ENCODE measurements around the gene TAF1B.
A peak's percentile ranks its signal among the peaks of the same experiment; 100 is the strongest.

The TAF1B gene

DNA sequence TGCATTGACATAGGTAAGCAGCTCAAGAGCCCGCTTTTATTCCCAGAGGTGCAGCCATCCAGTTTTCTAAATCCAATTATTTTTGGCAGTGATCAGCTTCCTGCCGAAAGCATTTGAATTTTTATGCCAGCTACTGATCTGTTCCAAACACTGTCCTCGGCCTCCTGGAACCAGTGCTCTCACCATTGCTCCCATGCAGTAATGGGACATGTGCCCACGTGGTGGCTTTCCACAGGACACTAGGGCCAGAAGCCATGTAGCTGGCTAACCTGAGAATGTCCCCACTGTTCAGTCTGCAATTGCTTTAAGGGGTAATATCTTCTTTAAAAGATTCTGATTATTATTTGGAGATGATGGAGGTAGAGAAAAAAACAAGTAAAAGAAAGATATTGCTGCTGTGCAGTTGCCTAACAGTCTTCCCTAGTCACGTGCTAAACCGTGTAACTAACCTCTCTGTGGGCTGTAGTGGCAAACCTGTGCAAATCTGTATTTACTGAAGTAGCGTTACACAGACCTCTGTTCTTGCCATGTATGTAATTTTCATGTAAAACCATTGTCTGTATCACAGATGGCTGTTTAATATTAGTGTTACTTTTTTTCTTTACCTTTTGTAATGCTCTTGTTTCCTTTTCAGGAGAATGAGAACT, 121.2 kb downstream of the TAF1B start:
- DNase-seq: no peak

DNA sequence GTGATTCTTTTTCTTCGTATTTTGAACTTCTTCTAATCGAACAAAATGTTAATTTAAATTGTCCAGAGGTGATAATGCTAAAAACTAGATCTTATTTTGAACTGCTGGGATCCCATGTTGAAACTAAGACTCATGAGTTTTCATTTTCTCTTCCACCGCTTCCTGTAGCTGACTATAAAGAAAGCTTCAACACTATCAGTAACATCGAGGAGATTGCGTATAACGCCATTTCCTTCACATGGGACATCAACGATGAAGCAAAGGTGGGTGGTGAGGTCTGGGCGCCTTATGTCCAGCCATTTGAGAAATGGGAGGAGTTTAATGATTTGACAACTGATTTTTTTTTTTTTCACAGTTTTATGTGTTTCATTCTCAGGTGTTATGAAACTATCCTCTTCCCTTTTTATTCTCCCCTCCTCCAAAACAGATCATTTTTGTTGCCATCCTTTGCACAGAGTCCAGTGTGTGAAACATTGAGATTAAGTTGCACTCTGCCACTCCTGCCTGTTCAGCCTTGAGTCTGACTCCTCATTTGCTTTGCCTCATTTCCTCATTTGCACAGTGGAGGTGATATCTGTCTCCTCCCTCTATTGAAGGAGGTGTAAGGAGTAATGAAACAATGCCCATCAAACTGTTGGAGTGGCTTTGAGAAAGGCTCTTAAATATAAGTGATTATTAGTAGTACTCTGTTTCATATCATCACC, 122.0 kb downstream of the TAF1B start:
- DNase-seq: no peak

DNA sequence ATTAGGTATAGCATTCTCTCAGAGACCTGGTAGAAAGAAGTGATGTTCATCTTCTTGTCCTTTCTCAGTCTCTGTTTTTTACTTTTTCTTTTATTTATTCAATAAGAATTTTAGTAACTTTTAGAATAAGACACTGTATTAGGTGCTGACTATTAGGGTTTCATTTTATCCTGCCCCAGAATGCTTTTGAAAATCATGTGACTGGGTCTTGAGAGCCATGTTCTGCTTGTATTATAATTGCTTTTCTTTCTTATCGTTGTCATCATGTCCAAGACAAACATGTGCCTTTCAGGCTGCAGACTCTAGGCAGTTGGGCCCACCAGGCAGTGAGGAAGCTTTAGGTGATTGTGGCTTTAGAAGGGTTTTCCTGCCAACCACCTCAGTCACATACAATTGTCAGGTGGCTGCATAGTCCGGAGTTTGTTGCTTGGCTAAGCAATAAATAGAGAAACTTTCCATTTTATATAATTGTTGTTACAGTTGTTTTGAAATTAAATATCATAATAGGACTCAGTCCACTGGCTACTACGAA, 123.3 kb downstream of the TAF1B start:
- no peak for DNase-seq

DNA sequence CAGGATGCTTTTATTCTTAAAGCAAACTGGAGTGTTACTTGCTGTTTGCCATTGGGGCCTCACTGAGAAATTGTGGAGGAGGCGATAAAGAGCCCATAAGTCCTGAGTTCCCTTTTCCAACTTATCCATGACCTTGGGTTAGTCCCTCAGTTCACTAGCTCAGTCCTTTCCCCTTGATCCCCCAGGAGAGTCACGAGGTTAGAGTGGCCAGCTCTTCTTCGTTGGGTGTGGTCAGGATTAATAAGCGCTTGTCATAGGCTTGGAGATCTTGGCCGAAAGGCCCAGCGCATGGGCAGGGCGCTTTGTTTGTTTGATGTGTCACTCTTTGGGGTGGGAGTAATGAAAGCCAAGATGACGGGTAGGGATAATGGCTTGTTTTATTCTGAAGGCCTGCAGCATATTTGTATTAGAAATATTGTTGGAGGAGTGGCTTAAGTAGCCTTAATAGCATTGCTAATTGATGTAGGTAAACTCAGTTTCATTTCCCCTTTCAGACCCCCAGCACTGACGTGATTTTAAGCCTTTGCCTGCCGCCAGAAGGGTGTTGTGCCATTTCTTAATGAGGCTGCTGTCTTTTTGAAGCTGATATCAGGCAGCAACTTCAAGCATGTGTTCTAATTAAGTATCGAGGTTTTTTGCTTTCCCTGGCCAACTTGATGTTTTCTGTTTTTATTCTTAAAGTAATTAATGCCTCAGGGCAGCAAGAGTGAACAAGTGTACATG, 123.9 kb downstream of the TAF1B start:
- no peak for DNase-seq

DNA sequence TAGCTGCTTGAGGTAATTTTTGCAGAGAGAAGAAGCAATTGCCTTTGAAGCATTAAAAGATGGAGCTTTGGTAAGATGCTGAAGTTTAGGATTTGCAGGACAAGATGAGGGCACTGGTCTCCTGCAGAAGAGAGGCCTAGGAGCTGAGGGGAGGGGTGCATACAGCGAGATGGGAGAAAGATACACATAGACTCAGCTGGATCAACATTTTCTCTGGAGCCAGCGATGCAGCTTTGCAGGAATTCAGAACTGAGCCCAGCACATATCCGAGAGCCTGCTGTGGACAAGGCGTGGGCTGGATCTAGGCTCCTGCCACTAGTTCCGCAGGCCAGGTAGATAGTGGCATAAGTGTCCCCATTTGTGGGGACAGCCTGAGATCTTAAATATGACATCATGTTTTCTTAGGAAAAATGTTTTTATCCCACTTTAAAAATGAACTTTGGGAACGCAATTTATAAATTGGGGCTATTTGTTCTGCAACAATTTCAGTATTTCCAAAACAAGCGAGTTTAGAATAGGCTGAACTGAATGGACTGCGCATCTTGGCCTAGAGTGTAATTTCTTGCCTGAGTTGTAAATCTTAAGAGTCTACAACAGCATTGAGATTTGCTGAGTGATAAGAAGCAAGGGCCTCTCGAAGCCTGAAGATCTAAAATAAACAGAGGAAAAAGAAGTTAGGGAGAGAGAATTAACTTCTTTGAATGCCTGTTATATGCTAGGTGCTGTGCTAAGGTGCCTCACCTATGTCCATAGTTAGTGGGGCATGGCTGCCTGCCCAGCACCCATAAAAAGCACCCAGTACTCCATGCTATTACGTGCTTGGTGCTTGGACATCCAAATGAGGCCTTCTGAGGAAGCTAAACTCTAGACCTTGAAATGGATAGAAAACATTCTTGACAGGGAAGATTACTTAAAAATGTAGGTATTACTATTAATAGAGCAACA, 125.6 kb downstream of the TAF1B start:
- DNase-seq: no peak

DNA sequence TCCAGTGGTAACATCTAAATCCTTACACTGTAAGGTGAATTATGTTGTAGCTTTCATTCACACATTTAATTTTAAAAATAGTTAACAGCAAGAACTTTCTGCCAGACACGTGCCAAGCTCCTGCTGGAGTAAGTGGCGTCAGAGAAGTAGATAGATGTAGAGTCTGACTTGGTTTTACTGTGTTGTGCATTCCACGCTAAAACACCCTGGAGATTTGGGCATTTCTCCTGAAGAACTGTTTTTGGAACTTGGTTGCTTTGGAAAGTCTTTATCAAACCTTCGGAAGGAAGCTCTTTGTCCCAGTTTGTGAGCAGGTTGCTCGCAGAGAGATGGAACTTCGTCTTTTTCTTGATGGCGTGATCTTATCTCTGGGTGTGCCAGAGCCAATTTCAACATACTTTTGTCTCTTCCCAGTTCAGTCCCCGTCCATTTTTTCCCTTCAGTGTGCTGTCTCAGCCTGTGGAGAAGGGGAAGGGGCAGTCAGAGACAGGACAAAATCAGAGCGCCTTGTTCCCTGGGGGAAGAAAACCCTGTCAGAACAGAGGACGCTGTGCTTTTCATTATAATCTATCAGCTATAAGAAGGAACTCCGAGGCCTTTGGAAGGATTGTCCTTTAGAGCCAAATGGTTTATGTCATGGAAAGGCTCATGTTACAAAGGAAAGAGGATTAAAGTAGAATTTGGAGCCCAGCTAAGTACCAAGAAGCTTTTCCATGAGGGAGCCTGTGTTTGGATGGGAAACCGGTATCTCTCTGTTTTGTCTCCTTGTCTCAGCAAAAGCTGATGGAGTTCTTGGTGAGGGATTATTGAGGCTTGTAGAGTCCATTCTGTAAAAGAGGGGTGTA, 127.1 kb downstream of the TAF1B start:
- DNase-seq: no peak

DNA sequence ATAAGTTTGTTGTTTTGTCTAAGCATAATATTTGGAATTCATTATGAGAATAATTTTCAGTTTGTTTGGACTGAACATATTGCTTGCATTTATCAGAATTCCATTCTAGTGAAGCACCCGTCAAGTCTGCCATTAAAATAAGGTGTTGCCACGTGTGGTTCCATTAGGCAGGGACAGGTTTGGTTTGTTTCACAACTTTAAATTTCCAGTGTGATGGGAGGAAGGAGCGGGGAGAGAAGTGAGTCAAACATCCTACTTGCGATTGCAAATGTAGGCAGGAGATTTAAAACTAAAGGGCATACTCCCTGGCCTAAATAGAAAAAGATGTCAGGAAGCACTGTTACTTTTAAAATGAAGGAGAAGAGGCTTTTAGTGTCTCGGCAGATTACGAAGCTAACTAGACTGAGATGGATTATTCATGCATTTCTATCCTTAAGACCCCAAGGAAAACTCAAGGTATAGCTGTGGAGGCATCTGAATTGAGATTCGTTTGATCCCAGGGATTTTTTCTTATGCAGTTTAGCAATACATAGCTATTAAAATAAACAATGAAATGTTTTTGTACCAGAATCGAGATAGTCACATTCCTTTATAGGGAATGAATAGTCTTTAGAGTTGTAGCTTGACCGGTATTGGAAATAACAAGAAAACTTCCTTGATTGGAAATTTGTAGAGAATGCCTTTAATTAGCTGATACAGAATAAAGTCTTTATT, 128.0 kb downstream of the TAF1B start:
- no peak for DNase-seq

DNA sequence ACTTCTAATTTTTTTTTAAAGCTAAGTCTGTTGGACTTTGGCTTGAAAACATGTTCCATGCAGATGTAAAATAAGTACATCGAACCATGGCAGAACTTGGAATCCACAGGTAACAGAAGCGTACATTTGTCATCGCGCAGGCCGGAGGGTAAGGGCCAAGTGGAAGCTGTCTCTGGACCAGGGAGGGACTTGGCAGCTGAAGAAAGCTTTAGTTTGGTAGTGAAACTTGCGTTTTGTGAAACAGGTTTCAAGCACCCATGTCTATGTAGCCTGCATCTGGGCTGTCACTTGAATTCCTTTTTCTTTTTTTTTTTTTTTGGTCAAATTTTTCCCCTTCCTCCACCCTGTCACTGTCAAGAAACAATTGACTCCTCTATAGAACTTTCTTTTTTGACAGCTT, 128.6 kb downstream of the TAF1B start:
- DNase-seq: no peak

DNA sequence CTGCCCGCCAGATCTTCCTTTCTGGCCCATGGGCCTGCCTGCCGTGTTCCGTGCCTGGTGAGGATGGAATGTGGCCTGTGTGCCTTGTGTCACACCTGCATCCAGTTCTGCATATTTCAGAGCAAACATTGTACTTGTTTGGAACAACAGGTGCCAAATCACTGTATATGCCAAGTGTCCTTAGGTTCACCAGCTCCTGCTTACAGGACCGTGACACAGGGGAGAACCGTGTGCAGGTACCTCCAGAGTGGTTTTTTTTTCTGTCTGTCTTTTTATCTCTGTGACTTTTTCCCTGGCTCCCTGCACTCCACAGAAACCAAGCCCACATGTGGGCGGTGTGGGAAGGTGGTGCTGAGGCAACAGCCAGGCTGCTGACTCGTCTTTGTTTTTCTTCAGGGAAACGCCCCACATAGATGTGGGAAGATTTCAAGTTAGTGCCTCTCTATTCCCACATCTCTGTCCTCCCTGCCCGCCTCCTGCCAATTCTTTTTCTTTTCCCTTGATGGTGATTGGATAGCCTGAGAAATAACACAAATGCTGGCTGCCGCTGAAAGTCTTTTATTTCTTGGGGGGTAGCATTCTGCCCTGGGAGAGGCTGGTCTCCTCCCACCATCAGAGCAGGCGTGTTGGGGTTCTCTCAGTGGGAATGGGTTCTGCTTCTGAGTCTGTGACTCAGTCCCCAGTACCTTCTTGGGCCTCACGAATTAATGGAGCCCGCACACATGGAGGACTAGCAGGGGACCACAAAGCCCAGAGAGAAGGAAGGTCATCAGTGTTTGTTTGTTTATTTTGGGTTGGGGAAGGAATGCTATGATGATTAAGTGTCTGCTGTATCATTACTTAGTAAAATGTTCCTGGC, 129.6 kb downstream of the TAF1B start:
- peak in 14 of 58 donors; percentile 4 to 55 (median 20) for DNase-seq

DNA sequence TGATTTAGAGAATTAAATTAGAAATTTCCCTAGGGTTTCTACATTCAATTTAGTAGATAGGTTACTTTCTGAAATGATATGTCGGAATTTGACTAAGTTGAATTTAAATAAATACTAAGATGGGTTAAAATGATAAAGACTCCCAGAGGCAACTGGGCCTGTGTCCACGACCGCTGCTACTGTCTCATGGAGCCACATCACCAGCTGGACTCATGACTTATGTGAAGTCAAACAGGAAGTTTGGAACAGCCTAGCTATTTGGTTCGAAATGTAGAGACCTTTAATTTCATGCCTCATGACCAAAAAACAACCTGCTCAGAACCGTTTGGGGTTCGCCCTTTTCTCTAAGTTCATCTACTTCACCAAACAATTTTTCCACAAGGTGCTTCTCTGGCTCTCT, 130.4 kb downstream of the TAF1B start:
- DNase-seq: no peak

DNA sequence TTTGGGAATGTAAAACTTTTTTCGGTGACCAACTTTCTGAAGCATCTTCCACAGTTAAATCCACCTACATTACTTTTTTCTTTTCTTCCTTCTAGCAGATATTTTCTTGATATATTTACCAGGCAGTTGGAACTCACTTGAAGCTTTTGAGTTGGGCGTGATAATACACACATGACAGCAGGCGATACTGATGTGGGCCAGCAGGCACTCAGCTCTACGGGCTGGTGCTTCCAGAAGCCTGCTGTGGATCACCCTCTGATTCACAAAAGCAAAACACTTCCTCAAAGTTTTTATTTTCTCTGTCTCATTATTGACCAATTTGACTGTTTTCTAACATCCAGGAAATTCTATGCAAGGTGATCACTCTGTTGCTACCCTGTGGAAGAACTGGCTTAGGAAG, 131.1 kb downstream of the TAF1B start:
- no peak for DNase-seq

DNA sequence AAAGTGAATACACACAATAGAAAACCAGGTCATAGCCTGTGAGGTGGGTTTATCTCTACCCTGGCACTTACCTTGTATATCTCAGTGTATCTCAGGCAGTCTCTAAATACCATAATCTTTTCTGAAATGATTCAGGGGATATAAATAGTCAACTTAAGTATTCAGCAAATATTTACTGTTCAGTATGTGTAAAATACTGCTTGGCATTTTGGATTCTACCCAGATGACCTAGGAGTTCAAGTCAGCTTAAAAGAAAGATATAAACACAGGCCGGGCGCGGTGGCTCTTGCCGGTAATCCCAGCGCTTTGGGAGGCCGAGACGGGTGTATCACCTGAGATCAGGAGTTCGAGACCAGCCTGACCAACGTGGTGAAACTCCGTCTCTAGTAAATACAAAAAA, 132.1 kb downstream of the TAF1B start:
- no peak for DNase-seq

DNA sequence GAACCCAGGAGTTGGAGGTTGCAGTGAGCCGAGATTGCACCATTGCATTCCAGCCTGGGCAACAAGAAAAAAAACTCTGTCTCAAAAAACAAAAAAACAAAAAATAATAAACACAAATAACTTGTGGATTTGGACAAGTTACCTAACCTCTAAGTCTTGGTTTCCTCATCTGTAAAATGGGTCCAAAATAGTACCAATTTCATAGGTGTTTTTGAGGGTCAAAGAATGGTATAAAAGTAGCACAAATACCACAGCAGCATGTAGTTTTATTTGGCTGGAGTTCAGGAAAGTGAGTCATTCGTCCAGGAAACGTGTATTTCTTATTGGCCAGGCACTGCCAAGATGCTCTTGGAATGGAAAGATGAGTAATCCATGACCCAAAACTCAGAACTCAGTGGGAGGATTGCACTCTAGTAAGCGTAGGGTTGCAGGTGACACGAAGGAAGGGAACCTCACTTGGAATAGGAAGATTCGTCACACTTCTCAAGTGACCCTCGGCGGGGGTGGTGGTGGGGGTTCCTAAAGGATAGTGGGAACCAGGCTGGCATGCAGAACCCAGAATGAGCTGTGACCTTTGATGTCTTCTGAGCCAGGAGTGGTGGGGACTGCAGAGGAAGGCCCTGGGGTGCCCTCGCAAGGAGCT, 132.7 kb downstream of the TAF1B start:
- no peak for DNase-seq

DNA sequence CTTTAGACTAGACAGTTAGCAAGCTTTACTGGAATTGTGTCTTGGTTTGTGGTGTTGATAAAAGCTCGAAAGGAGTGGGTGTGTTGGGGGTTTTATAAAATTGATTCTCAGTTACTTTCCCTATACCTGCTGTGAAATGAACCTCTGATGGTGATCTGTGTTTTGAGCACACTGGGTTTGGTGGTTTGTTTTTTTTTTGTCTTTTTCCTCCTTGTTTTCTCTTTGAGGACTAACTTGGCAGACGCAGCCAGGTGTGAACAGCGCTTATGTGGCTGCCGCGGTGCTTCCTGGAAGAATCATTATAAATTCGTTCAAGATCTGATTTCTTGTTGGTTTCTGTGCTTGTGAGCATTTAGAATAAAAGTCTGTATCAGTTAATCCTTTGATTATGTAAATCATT, 136.7 kb downstream of the TAF1B start:
- DNase-seq: no peak

DNA sequence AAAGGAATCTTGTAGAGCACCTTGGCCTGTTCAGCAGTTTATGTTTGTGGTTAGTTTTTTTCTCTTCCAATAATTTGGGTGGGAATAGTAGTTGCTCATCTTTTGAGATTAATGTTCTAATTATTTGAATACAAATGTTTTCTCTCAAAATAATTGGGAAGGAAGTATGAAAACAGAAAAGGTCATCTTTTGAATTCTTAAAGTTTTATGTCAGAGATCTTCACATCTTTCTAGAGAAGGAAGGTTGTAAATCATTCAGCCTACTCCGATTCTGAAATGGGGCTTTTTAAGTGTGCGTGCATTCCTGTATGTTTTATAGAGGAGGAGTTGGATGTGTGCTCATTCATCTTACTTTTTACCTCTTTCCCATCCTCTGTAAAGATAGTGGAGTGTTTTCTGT, 137.2 kb downstream of the TAF1B start:
- DNase-seq: no peak

DNA sequence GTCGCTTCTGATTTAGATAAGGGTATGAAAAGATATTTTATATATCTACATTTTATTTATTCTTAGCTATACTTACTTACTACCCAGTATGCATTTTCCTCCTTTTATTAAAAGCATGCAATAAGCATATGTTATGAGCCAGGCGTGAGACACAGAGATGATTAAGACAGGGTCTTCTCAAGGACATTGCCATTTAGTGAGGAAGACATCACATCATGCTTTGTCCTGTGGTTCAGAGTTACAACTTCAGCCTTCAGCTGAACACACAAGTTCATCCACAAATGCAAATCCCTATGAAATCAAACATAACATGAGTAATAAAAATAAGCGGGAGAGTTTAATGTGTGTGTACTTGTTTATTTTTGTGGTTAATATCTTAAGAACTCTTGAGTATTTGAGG, 138.4 kb downstream of the TAF1B start:
- DNase-seq: no peak

DNA sequence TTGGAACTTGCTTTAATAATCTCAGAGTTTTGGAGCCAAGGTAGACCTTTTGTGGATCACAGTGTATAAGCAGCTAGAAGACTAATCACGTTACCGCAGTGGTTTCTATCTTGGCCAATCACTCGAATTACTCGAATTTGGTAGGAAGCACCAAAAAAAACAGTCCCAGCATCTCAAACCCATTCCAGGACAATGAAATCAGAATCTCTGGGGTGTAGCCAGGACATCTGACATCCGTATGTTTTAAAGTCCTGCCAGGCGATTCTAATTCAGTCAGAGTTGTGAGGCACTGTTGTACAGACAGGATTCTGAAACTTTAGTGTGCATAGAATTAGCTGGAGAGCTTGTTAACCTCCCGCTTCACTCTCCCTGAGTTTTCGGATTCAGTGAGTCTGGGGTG, 139.0 kb downstream of the TAF1B start:
- no peak for DNase-seq

DNA sequence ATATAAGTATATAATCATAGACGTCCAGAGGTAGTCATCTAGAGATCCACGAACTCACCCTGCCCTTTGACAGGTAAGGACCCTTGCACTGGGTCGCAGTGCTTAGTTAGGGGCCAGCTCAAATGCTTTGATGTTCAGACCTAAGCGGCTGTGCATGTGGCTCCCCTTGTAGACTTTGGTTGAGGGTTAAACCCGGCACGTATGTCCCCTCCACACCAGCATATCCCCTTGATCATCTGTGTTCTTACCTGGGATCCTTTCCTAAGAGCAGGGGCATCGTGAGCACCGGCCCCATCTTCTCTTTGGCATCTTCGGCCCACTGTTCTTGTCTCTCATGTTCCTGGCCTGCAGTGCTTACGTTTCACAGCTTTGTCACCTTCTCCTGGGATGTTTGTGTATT, 139.6 kb downstream of the TAF1B start:
- DNase-seq: no peak

Data from anterior cingulate cortex (tissue), 58 donors.